HepG2 (cell line): ENCODE results near the gene CAPN6.

ENCODE experiments used
- JUNB ChIP-seq: sonication (generic); formaldehyde crosslinking; IDR thresholded peaks from 2 replicates; pipeline ENCODE4 v1.8.0; 2022; ENCODE audit warnings: missing genetic modification reagents, mild to moderate bottlenecking, borderline replicate concordance
- JUND ChIP-seq: sonication (generic); formaldehyde crosslinking; IDR thresholded peaks from 2 replicates; pipeline ENCODE4 v1.8.0; 2022; ENCODE audit warnings: mild to moderate bottlenecking, missing genetic modification reagents
- POLR2A ChIP-seq, 2 experiments: IDR thresholded peaks; 2 replicates each; pipeline ENCODE4 v1.6.1; 2011; ENCODE audit warnings: low read depth in 2 of 2, low read length in 2 of 2, mild to moderate bottlenecking in 1 of 2, moderate library complexity in 1 of 2; ENCODE audit not compliant: insufficient read depth in 1 of 2
- SATB2 ChIP-seq: sonication (generic); formaldehyde crosslinking; IDR thresholded peaks from 2 replicates; pipeline ENCODE4 v1.5.0; 2020; ENCODE audit warnings: missing genetic modification reagents
- ZNF563 ChIP-seq: sonication (generic); formaldehyde crosslinking; IDR thresholded peaks from 2 replicates; pipeline ENCODE4 v1.8.0; 2022; ENCODE audit warnings: mild to moderate bottlenecking, moderate library complexity, missing genetic modification reagents
- ZSCAN29 ChIP-seq: sonication (generic); formaldehyde crosslinking; conservative IDR thresholded peaks from 2 replicates; pipeline ENCODE4 v1.4.0; 2020; ENCODE audit warnings: mild to moderate bottlenecking, missing genetic modification reagents
- TF ChIP-seq, protein P1 (sequence below): sonication (generic); formaldehyde crosslinking; IDR thresholded peaks from 2 replicates; pipeline ENCODE4 v1.8.0; 2023; ENCODE audit warnings: mild to moderate bottlenecking, missing genetic modification reagents
- TF ChIP-seq, protein P2 (sequence below): sonication (generic); formaldehyde crosslinking; IDR thresholded peaks from 2 replicates; pipeline ENCODE4 v1.5.0; 2020; ENCODE audit warnings: mild to moderate bottlenecking, missing genetic modification reagents, moderate library complexity
- TF ChIP-seq, protein P3 (sequence below), 2 experiments: sonication (generic) in 1 of 2; formaldehyde crosslinking in 1 of 2; IDR thresholded peaks; 2 replicates each; pipeline versions ENCODE4 v1.4.0 to v1.6.1; 2018 to 2020; ENCODE audit warnings: missing genetic modification reagents in 2 of 2, borderline replicate concordance in 1 of 2, low read depth in 1 of 2, mild to moderate bottlenecking in 1 of 2, missing biosample characterization in 1 of 2

DNA sequence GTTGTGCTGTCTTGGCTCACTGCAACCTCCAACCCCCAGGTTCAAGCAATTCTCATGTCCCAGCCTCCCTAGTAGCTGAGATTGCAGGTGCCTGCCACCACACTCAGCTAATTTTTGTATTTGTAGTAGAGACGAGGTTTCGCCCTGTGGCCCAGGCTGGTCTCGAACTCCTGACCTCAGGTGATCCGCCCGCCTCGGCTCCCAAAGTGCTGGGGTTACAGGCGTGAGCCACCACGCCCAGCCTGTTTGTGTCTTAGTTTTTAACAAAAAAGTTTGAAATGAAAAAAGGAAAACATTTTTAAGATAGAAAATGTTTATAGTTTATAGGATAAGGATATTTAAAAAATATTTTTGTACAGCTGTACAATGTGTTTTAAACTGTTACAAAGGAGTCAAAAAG, 62.4 kb downstream of the CAPN6 start:
- TF ChIP-seq, protein P1, sequence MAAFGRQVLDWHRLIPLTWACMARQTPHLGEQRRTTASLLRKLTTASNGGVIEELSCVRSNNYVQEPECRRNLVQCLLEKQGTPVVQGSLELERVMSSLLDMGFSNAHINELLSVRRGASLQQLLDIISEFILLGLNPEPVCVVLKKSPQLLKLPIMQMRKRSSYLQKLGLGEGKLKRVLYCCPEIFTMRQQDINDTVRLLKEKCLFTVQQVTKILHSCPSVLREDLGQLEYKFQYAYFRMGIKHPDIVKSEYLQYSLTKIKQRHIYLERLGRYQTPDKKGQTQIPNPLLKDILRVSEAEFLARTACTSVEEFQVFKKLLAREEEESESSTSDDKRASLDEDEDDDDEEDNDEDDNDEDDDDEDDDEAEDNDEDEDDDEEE = no peak
- TF ChIP-seq, protein P2, sequence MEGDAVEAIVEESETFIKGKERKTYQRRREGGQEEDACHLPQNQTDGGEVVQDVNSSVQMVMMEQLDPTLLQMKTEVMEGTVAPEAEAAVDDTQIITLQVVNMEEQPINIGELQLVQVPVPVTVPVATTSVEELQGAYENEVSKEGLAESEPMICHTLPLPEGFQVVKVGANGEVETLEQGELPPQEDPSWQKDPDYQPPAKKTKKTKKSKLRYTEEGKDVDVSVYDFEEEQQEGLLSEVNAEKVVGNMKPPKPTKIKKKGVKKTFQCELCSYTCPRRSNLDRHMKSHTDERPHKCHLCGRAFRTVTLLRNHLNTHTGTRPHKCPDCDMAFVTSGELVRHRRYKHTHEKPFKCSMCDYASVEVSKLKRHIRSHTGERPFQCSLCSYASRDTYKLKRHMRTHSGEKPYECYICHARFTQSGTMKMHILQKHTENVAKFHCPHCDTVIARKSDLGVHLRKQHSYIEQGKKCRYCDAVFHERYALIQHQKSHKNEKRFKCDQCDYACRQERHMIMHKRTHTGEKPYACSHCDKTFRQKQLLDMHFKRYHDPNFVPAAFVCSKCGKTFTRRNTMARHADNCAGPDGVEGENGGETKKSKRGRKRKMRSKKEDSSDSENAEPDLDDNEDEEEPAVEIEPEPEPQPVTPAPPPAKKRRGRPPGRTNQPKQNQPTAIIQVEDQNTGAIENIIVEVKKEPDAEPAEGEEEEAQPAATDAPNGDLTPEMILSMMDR (CRISPR knock-in tag) = no peak
- TF ChIP-seq SATB2 = no peak
- TF ChIP-seq ZNF563 (CRISPR knock-in tag) = no peak
- no peak for TF ChIP-seq JUNB (CRISPR knock-in tag)
- no peak for TF ChIP-seq JUND (CRISPR knock-in tag)
- TF ChIP-seq, protein P3, sequence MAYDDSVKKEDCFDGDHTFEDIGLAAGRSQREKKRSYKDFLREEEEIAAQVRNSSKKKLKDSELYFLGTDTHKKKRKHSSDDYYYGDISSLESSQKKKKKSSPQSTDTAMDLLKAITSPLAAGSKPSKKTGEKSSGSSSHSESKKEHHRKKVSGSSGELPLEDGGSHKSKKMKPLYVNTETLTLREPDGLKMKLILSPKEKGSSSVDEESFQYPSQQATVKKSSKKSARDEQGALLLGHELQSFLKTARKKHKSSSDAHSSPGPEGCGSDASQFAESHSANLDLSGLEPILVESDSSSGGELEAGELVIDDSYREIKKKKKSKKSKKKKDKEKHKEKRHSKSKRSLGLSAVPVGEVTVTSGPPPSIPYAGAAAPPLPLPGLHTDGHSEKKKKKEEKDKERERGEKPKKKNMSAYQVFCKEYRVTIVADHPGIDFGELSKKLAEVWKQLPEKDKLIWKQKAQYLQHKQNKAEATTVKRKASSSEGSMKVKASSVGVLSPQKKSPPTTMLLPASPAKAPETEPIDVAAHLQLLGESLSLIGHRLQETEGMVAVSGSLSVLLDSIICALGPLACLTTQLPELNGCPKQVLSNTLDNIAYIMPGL (CRISPR knock-in tag; IDR thresholded peaks at IDR 0.05; ENCODE audit: borderline replicate concordance in 1 of 2, low read depth in 1 of 2) = no peak
- no peak for TF ChIP-seq POLR2A (IDR thresholded peaks at IDR 0.05; ENCODE audit: insufficient read depth in 1 of 2, low read depth in 2 of 2, low read length in 2 of 2)
- TF ChIP-seq ZSCAN29 (CRISPR knock-in tag) = no peak
